ENCODE results near the gene MAML3. TPM values are rescaled to one million over a fixed set of nuclear protein-coding genes. Genes with fewer than 3 reads are reported as not detected.

Gene MAML3
- total RNA-seq, 1 donor from 2014 or later = 24.8 TPM

GRCh38 chr4:139921429-139922184 lies 232.4 kb downstream of the MAML3 start:
- H3K4me1 Mint-ChIP-seq = peaks cover 59% of the 10 kb centered on the region
- no peak for DNase-seq (ENCODE audit: low spot score in 2 of 2, unreplicated experiment in 2 of 2)
- H3K36me3 Mint-ChIP-seq = no peaks in the 10 kb centered on the region
- no peak for TF ChIP-seq CTCF (IDR thresholded peaks at IDR 0.05; ENCODE audit: unreplicated experiment)
- H3K27ac Mint-ChIP-seq = peak overlapping the region; percentile 73
- no peak overlapping the region for H3K4me3 Mint-ChIP-seq
- no peaks in the 10 kb centered on the region for H3K9me3 Mint-ChIP-seq
- no peaks in the 10 kb centered on the region for H3K27me3 Mint-ChIP-seq (ENCODE audit: low read depth)

GRCh38 chr4:139920486-139921002 lies 233.4 kb downstream of the MAML3 start:
- no peaks in the 10 kb centered on the region for H3K36me3 Mint-ChIP-seq
- DNase-seq (ENCODE audit: low spot score in 2 of 2, unreplicated experiment in 2 of 2) = no peak
- H3K27ac Mint-ChIP-seq = peak overlapping the region; percentile 73
- H3K4me1 Mint-ChIP-seq = peaks cover 66% of the 10 kb centered on the region
- no peaks in the 10 kb centered on the region for H3K27me3 Mint-ChIP-seq (ENCODE audit: low read depth)
- H3K9me3 Mint-ChIP-seq = no peaks in the 10 kb centered on the region
- no peak overlapping the region for H3K4me3 Mint-ChIP-seq
- TF ChIP-seq CTCF (IDR thresholded peaks at IDR 0.05; ENCODE audit: unreplicated experiment) = no peak

GRCh38 chr4:139919521-139919920 lies 234.5 kb downstream of the MAML3 start:
- Mint-ChIP-seq H3K27me3 (ENCODE audit: low read depth) (no peaks in the 10 kb centered on the region), H3K4me3 (no peak overlapping the region), H3K4me1 (peaks cover 68% of the 10 kb centered on the region), H3K9me3 (no peaks in the 10 kb centered on the region), H3K36me3 (no peaks in the 10 kb centered on the region), H3K27ac (peak overlapping the region; percentile 95)
- no peak for DNase-seq (ENCODE audit: low spot score in 2 of 2, unreplicated experiment in 2 of 2)
- no peak for TF ChIP-seq CTCF (IDR thresholded peaks at IDR 0.05; ENCODE audit: unreplicated experiment)

DNA sequence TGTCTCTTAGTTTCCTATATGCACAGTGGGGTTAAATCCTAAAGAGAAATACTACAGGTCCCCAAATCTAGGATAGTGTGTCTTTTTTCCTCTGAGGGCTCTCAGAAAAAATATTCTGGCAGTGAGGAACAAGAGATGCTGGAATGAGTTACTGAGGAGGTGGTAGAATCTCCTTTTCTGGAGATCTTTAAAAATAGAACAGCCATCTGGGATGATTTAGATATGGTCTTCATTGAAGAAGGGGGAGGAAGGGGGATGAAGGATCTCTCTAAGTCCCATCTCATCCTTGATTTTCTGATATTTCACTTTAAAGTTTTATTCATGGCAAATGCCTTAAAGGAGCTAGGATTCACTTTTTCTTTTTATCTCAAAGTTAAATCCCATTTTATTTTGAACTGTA lies 235.0 kb downstream of the MAML3 start:
- Mint-ChIP-seq H3K36me3 (no peaks in the 10 kb centered on the region), H3K4me3 (no peak overlapping the region), H3K4me1 (peaks cover 70% of the 10 kb centered on the region), H3K27me3 (ENCODE audit: low read depth) (no peaks in the 10 kb centered on the region), H3K27ac (peak overlapping the region; percentile 95), H3K9me3 (no peaks in the 10 kb centered on the region)
- DNase-seq (ENCODE audit: low spot score in 2 of 2, unreplicated experiment in 2 of 2) = no peak
- no peak for TF ChIP-seq CTCF (IDR thresholded peaks at IDR 0.05; ENCODE audit: unreplicated experiment)

DNA sequence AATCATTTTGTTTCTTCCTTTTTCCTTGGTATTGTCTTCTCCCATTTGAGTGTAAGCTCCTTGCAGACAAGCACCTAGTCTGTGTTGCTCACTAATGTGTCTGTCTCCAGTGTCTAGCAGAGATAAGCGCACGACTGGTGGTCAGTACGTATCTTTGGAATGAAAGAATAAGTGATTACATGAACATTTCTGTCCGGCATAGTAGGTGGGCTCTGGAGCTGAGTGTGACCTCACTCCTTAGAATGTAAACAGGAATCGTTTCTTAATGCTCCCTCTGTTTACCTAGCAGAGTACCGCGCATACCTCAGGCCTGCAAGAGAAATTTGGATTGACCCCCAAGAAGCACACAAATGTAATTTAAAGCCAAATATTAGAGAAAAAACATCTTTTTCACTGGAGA lies 235.4 kb downstream of the MAML3 start:
- no peaks in the 10 kb centered on the region for H3K27me3 Mint-ChIP-seq (ENCODE audit: low read depth)
- peaks cover 70% of the 10 kb centered on the region for H3K4me1 Mint-ChIP-seq
- DNase-seq (ENCODE audit: low spot score in 2 of 2, unreplicated experiment in 2 of 2) = no peak
- peak overlapping the region; percentile 95 for H3K27ac Mint-ChIP-seq
- H3K4me3 Mint-ChIP-seq = no peak overlapping the region
- no peak for TF ChIP-seq CTCF (IDR thresholded peaks at IDR 0.05; ENCODE audit: unreplicated experiment)
- H3K9me3 Mint-ChIP-seq = no peaks in the 10 kb centered on the region
- no peaks in the 10 kb centered on the region for H3K36me3 Mint-ChIP-seq

Data from mesothelial cell of epicardium (in vitro differentiated cells).